NCI-H446 treated with DMSO at 0.1 percent for 48 hours (cell line): ENCODE data around the gene MCOLN1.

Experiments
- DNase-seq: peaks from one replicate; lab custom pipeline; 2025; lab: John Stamatoyannopoulos, UW

Gene MCOLN1

GRCh38 chr19:7504684-7505083, 17.7 kb upstream of the MCOLN1 start:
- DNase-seq, result no peak

GRCh38 chr19:7505288-7505681, 17.1 kb upstream of the MCOLN1 start:
- no peak for DNase-seq

GRCh38 chr19:7505682-7506384, 16.6 kb upstream of the MCOLN1 start:
- DNase-seq, result no peak

- peak; percentile 37 for DNase-seq
These were observed 15.8 kb upstream of the MCOLN1 start for GRCh38 chr19:7506385-7507328.

- DNase-seq, result no peak
These were observed 14.5 kb upstream of the MCOLN1 start for GRCh38 chr19:7507884-7508283.

- no peak for DNase-seq
These were observed 12.8 kb upstream of the MCOLN1 start for GRCh38 chr19:7509625-7510024.

- DNase-seq, result no peak
These were observed 10.0 kb upstream of the MCOLN1 start for GRCh38 chr19:7512400-7512851.

- no peak for DNase-seq
These were observed 8.4 kb upstream of the MCOLN1 start for GRCh38 chr19:7513809-7514642.

- no peak for DNase-seq
These were observed 7.2 kb upstream of the MCOLN1 start for GRCh38 chr19:7515110-7515644.

- peak; percentile 61 for DNase-seq
These were observed 6.7 kb upstream of the MCOLN1 start, which contains the start of gene ZNF358 for GRCh38 chr19:7515645-7516151. ZNF358 (plus strand) TSS chr19:7516103; CDS start chr19:7519243, 3,140 bp downstream.

GRCh38 chr19:7516333-7516732, 6.1 kb upstream of the MCOLN1 start:
- no peak for DNase-seq

- no peak for DNase-seq
These were observed 5.5 kb upstream of the MCOLN1 start for GRCh38 chr19:7516878-7517277.

GRCh38 chr19:7519361-7520130, 2.9 kb upstream of the MCOLN1 start:
- no peak for DNase-seq

GRCh38 chr19:7520131-7521051, 2.0 kb upstream of the MCOLN1 start:
- no peak for DNase-seq

GRCh38 chr19:7521551-7522071, 813 bp upstream of the MCOLN1 start:
- DNase-seq, result no peak

GRCh38 chr19:7522923-7523667, 671 bp downstream of the MCOLN1 start:
- DNase-seq, result no peak

GRCh38 chr19:7524523-7524922, 2.1 kb downstream of the MCOLN1 start:
- no peak for DNase-seq

GRCh38 chr19:7524992-7525739, 2.7 kb downstream of the MCOLN1 start:
- DNase-seq, result no peak
